DOHH2 (cell line): ENCODE measurements around the gene TMEM132D.

Experiments
- EZH2phosphoT487 ChIP-seq: fragments of 200-600 bp; sonication (generic); IDR thresholded peaks from 2 replicates; pipeline ENCODE4 v1.6.1; 2017; ENCODE audit warnings: borderline replicate concordance, mild to moderate bottlenecking, antibody characterized with exemption, low read length, moderate library complexity, mixed read lengths
- TF ChIP-seq, protein P1 (sequence below): fragments of 200-600 bp; sonication (generic); IDR thresholded peaks from one replicate; pipeline ENCODE4 v1.5.1; 2014; ENCODE audit warnings: antibody characterized with exemption, mild to moderate bottlenecking, low read depth, low read length; ENCODE audit not compliant: poor library complexity, severe bottlenecking

DNA sequence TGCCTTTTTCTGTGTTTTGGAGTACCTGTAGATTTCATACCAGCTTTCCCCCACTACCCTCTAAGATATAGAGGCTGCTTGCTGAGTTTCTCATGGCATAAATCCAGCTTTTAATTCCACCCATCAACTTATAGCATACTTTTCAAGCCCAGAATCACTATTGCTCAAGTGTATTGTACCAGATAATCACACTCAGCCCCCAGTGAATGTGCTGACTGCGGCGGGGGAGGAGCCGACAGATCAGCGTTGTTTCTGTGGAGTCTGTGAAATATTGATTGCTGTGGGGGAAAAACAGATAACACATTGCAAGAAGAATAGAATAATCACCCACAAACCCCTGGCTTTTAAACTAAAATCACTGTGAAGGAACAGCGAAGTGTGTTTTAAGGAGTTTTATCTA, 296.1 kb downstream of the TMEM132D start:
- TF ChIP-seq, protein P1, sequence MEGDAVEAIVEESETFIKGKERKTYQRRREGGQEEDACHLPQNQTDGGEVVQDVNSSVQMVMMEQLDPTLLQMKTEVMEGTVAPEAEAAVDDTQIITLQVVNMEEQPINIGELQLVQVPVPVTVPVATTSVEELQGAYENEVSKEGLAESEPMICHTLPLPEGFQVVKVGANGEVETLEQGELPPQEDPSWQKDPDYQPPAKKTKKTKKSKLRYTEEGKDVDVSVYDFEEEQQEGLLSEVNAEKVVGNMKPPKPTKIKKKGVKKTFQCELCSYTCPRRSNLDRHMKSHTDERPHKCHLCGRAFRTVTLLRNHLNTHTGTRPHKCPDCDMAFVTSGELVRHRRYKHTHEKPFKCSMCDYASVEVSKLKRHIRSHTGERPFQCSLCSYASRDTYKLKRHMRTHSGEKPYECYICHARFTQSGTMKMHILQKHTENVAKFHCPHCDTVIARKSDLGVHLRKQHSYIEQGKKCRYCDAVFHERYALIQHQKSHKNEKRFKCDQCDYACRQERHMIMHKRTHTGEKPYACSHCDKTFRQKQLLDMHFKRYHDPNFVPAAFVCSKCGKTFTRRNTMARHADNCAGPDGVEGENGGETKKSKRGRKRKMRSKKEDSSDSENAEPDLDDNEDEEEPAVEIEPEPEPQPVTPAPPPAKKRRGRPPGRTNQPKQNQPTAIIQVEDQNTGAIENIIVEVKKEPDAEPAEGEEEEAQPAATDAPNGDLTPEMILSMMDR = no peak
- no peak for TF ChIP-seq EZH2phosphoT487
